Astrocyte (in vitro differentiated cells and primary cell): Measurements from ENCODE around the gene SIRPD.

ENCODE experiments used
- EZH2 ChIP-seq: IDR thresholded peaks from 2 replicates; pipeline ENCODE4 v1.6.1; 2012; ENCODE audit warnings: mild to moderate bottlenecking, low read length, inconsistent platforms; ENCODE audit not compliant: insufficient read depth
- TF ChIP-seq, protein P1 (sequence below): IDR thresholded peaks from 2 replicates; pipeline ENCODE4 v1.5.1; 2011; ENCODE audit warnings: low read depth, mild to moderate bottlenecking, inconsistent platforms, low read length, moderate library complexity; ENCODE audit not compliant: insufficient read depth

DNA sequence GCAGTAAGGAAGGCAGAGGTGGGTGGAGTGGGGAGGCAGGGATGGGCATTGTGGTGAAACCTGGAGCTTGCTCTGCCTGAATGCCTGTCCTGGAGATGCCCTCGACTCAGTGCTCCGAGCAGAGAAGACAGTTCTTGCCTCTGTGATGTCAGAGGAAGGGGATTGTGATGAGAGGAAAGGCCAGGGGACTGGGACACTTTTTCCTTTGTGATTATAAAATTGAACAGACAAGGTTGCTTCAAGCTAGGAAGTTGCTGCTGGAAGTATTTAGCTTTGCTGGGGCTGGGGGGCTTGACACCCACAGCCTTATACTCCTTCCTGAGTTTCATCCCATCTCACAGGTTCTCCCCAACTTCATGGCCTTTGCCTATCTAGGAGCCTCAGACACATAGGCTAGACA lies at the start of gene SIRPD:
- TF ChIP-seq EZH2 = no peak
- TF ChIP-seq, protein P1, sequence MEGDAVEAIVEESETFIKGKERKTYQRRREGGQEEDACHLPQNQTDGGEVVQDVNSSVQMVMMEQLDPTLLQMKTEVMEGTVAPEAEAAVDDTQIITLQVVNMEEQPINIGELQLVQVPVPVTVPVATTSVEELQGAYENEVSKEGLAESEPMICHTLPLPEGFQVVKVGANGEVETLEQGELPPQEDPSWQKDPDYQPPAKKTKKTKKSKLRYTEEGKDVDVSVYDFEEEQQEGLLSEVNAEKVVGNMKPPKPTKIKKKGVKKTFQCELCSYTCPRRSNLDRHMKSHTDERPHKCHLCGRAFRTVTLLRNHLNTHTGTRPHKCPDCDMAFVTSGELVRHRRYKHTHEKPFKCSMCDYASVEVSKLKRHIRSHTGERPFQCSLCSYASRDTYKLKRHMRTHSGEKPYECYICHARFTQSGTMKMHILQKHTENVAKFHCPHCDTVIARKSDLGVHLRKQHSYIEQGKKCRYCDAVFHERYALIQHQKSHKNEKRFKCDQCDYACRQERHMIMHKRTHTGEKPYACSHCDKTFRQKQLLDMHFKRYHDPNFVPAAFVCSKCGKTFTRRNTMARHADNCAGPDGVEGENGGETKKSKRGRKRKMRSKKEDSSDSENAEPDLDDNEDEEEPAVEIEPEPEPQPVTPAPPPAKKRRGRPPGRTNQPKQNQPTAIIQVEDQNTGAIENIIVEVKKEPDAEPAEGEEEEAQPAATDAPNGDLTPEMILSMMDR = no peak
